Measurements from ENCODE around the gene NDRG4.

NDRG4 gene

GRCh38 chr16:58543685-58544084, 43.7 kb downstream of the NDRG4 start:
- no peak for DNase-seq (ENCODE audit: low spot score)

GRCh38 chr16:58548378-58548777, 48.4 kb downstream of the NDRG4 start:
- no peak for DNase-seq (ENCODE audit: low spot score)

GRCh38 chr16:58551496-58551895, 51.6 kb downstream of the NDRG4 start:
- DNase-seq (ENCODE audit: low spot score): no peak

DNA sequence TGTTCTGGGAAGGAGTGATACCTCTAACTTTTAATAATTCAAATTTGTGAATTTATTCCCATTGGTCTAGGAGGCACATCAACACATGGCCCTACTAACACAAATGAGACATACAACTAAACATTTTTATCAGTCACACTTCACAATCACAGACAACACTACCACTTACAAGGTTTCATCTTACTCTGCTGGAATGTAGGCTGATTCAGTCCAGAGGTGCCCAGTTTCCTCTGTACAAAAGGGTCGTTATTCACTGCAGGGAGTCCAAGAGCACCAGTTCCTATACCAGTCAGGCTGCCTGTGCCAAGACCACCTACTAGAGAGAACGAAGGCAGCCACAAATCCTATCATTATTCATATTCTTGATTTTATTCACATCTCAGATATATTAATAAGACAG, 56.7 kb downstream of the NDRG4 start:
- no peak for DNase-seq (ENCODE audit: low spot score)
